Right lobe of liver (tissue), 4 donors: ENCODE data around the gene TIMM23.

Experiments
- POLR2A ChIP-seq: fragments of 450-650 bp; IDR thresholded peaks from one replicate; pipeline ENCODE4 v1.6.1; 2017; ENCODE audit warnings: antibody characterized with exemption, mild to moderate bottlenecking
- TF ChIP-seq, protein P1 (sequence below), 4 donors: fragments of 200-600 bp in 3 of 4; fragments of 450-650 bp in 1 of 4; IDR thresholded peaks; one replicate each; pipeline versions ENCODE4 v1.5.1 to v1.8.0; 2016 to 2022; ENCODE audit warnings: antibody characterized with exemption in 4 of 4, mild to moderate bottlenecking in 2 of 4
- donor health status: DM: no; HTN: no; CAD: no.
- donor health status: DM: no; HTN: no; CAD: no.
- donor health status: DM: no; HTN: yes; CAD: no.

DNA sequence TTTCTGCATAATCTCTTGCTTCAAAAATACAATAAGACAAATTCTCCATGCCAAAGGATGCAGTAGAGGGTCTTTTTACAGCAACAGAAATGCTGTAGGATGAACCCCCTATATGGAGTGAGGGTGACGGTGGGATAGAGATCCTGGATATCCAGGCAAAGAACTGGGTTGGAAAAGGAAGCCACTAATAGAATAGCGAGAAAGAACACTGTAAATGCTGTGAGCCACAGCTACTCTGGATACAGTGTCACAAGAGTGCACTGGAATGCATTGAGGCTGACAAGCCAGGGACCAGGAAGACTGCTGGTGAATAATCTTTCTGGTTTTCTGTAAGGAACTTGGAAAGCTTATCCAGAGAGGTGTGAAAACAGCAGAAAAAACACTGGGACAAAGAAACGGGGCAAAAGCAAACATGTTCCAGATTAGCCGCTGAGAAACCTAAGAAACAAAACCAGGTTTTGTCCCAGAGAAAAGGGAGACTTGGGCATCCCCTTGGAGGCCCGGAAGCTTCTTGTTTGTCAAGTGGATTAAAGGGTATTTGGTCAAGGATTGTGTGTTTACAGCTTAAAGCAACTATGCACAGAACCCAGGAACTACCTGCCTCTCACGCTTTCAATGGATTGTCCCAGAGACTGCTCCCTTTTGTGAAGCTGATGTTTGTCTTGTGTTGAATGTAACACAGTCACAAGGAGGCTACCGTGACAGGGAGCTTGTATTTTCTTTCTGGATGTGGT is 79.9 kb downstream of the TIMM23 start:
- TF ChIP-seq, protein P1, sequence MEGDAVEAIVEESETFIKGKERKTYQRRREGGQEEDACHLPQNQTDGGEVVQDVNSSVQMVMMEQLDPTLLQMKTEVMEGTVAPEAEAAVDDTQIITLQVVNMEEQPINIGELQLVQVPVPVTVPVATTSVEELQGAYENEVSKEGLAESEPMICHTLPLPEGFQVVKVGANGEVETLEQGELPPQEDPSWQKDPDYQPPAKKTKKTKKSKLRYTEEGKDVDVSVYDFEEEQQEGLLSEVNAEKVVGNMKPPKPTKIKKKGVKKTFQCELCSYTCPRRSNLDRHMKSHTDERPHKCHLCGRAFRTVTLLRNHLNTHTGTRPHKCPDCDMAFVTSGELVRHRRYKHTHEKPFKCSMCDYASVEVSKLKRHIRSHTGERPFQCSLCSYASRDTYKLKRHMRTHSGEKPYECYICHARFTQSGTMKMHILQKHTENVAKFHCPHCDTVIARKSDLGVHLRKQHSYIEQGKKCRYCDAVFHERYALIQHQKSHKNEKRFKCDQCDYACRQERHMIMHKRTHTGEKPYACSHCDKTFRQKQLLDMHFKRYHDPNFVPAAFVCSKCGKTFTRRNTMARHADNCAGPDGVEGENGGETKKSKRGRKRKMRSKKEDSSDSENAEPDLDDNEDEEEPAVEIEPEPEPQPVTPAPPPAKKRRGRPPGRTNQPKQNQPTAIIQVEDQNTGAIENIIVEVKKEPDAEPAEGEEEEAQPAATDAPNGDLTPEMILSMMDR (IDR thresholded peaks at IDR 0.05) = no peak
- no peak for TF ChIP-seq POLR2A
